HepG2 (cell line): ENCODE measurements around the gene MAPK8IP1.

Experiments
- KDM4B ChIP-seq: sonication (generic); formaldehyde crosslinking; IDR thresholded peaks from 2 replicates; pipeline ENCODE4 v1.4.0; 2020; ENCODE audit warnings: missing genetic modification reagents
- PTBP1 ChIP-seq: fragments of 200-400 bp; formaldehyde crosslinking; IDR thresholded peaks from 2 replicates; pipeline ENCODE4 v1.6.1; 2018; ENCODE audit warnings: low read length, low read depth; ENCODE audit not compliant: poor library complexity, severe bottlenecking
- SMARCC2 ChIP-seq: fragments of 450-650 bp; IDR thresholded peaks from 2 replicates; pipeline ENCODE4 v1.6.1; 2017; ENCODE audit warnings: antibody characterized with exemption, mild to moderate bottlenecking
- SMC3 ChIP-seq: IDR thresholded peaks from 2 replicates; pipeline ENCODE4 v1.6.1; 2011; ENCODE audit warnings: low read length, improper control_type of control experiment
- TCF12 ChIP-seq, 2 experiments: fragments of 450-650 bp in 1 of 2; sonication (generic) in 1 of 2; formaldehyde crosslinking in 1 of 2; IDR thresholded peaks; 2 replicates each; pipeline versions ENCODE4 v1.6.1 to v1.8.0; 2017 to 2022; ENCODE audit warnings: antibody characterized with exemption in 1 of 2, mild to moderate bottlenecking in 1 of 2, missing genetic modification reagents in 1 of 2, moderate library complexity in 1 of 2
- TF ChIP-seq, protein P1 (sequence below), 2 experiments: sonication (generic) in 1 of 2; formaldehyde crosslinking in 1 of 2; IDR thresholded peaks; 2 replicates each; pipeline versions ENCODE4 v1.5.1 to v1.6.1; 2011 to 2020; ENCODE audit warnings: borderline replicate concordance in 1 of 2, low read depth in 1 of 2, low read length in 1 of 2, mild to moderate bottlenecking in 1 of 2, missing genetic modification reagents in 1 of 2, moderate library complexity in 1 of 2
- TF ChIP-seq, protein P2 (sequence below): sonication (generic); formaldehyde crosslinking; IDR thresholded peaks from 2 replicates; pipeline ENCODE4 v1.5.0; 2020; ENCODE audit warnings: missing genetic modification reagents
- TF ChIP-seq, protein P3 (sequence below): sonication (generic); formaldehyde crosslinking; IDR thresholded peaks from 2 replicates; pipeline ENCODE4 v1.4.0; 2020; ENCODE audit warnings: mild to moderate bottlenecking, missing genetic modification reagents, borderline replicate concordance
- TF ChIP-seq, protein P4 (sequence below): sonication (generic); formaldehyde crosslinking; IDR thresholded peaks from 2 replicates; pipeline ENCODE4 v1.5.0; 2020; ENCODE audit warnings: missing genetic modification reagents
- TF ChIP-seq, protein P5 (sequence below): sonication (generic); formaldehyde crosslinking; IDR thresholded peaks from 2 replicates; pipeline ENCODE4 v1.8.0; 2023; ENCODE audit warnings: mild to moderate bottlenecking, missing genetic modification reagents
- TF ChIP-seq, protein P6 (sequence below): sonication (generic); formaldehyde crosslinking; IDR thresholded peaks from 2 replicates; pipeline ENCODE4 v1.5.0; 2020; ENCODE audit warnings: missing genetic modification reagents, mild to moderate bottlenecking, borderline replicate concordance
- TF ChIP-seq, protein P7 (sequence below): fragments of 450-650 bp; IDR thresholded peaks from 2 replicates; pipeline ENCODE4 v1.6.1; 2017; ENCODE audit warnings: mild to moderate bottlenecking
- TF ChIP-seq, protein P8 (sequence below): sonication (generic); formaldehyde crosslinking; IDR thresholded peaks from 2 replicates; pipeline ENCODE4 v1.4.0; 2020; ENCODE audit warnings: mild to moderate bottlenecking, missing genetic modification reagents

DNA sequence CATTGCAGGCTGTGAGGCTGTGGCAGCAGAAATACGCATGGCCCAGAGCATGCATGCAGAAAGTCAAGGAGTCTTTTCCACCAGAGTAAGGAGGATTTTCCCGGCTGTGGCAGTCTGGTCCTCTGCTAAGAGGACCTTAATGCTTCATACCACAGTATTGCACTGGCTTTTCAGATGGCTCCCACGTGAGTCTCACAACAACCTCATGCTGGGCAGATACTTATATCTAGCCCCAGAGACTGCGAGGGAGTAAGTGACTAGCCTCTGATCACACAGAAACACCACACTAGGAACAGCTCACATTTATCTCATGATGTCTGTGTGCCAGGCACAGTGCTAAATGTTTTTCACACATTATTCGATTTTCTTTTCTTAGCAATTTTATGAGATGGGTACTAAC lies 30.1 kb upstream of the MAPK8IP1 start:
- TF ChIP-seq, protein P1, sequence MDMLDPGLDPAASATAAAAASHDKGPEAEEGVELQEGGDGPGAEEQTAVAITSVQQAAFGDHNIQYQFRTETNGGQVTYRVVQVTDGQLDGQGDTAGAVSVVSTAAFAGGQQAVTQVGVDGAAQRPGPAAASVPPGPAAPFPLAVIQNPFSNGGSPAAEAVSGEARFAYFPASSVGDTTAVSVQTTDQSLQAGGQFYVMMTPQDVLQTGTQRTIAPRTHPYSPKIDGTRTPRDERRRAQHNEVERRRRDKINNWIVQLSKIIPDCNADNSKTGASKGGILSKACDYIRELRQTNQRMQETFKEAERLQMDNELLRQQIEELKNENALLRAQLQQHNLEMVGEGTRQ (IDR thresholded peaks at IDR 0.05; ENCODE audit: low read depth, low read length) = no peak
- TF ChIP-seq, protein P1 (CRISPR knock-in tag; IDR thresholded peaks at IDR 0.05; ENCODE audit: borderline replicate concordance) = no peak
- TF ChIP-seq, protein P2, sequence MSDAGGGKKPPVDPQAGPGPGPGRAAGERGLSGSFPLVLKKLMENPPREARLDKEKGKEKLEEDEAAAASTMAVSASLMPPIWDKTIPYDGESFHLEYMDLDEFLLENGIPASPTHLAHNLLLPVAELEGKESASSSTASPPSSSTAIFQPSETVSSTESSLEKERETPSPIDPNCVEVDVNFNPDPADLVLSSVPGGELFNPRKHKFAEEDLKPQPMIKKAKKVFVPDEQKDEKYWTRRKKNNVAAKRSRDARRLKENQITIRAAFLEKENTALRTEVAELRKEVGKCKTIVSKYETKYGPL = no peak
- TF ChIP-seq PTBP1 = no peak
- TF ChIP-seq, protein P3, sequence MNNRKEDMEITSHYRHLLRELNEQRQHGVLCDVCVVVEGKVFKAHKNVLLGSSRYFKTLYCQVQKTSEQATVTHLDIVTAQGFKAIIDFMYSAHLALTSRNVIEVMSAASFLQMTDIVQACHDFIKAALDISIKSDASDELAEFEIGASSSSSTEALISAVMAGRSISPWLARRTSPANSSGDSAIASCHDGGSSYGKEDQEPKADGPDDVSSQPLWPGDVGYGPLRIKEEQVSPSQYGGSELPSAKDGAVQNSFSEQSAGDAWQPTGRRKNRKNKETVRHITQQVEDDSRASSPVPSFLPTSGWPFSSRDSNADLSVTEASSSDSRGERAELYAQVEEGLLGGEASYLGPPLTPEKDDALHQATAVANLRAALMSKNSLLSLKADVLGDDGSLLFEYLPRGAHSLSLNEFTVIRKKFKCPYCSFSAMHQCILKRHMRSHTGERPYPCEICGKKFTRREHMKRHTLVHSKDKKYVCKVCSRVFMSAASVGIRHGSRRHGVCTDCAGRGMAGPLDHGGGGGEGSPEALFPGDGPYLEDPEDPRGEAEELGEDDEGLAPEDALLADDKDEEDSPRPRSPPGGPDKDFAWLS (CRISPR knock-in tag) = no peak
- TF ChIP-seq, protein P4, sequence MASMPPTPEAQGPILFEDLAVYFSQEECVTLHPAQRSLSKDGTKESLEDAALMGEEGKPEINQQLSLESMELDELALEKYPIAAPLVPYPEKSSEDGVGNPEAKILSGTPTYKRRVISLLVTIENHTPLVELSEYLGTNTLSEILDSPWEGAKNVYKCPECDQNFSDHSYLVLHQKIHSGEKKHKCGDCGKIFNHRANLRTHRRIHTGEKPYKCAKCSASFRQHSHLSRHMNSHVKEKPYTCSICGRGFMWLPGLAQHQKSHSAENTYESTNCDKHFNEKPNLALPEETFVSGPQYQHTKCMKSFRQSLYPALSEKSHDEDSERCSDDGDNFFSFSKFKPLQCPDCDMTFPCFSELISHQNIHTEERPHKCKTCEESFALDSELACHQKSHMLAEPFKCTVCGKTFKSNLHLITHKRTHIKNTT = no peak
- TF ChIP-seq, protein P5, sequence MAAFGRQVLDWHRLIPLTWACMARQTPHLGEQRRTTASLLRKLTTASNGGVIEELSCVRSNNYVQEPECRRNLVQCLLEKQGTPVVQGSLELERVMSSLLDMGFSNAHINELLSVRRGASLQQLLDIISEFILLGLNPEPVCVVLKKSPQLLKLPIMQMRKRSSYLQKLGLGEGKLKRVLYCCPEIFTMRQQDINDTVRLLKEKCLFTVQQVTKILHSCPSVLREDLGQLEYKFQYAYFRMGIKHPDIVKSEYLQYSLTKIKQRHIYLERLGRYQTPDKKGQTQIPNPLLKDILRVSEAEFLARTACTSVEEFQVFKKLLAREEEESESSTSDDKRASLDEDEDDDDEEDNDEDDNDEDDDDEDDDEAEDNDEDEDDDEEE = no peak
- TF ChIP-seq, protein P6, sequence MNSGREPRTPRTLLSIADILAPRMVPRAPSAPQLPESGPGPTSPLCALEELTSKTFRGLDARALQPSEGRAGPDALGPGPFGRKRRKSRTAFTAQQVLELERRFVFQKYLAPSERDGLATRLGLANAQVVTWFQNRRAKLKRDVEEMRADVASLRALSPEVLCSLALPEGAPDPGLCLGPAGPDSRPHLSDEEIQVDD (CRISPR knock-in tag) = no peak
- TF ChIP-seq SMC3 = no peak
- TF ChIP-seq, protein P7, sequence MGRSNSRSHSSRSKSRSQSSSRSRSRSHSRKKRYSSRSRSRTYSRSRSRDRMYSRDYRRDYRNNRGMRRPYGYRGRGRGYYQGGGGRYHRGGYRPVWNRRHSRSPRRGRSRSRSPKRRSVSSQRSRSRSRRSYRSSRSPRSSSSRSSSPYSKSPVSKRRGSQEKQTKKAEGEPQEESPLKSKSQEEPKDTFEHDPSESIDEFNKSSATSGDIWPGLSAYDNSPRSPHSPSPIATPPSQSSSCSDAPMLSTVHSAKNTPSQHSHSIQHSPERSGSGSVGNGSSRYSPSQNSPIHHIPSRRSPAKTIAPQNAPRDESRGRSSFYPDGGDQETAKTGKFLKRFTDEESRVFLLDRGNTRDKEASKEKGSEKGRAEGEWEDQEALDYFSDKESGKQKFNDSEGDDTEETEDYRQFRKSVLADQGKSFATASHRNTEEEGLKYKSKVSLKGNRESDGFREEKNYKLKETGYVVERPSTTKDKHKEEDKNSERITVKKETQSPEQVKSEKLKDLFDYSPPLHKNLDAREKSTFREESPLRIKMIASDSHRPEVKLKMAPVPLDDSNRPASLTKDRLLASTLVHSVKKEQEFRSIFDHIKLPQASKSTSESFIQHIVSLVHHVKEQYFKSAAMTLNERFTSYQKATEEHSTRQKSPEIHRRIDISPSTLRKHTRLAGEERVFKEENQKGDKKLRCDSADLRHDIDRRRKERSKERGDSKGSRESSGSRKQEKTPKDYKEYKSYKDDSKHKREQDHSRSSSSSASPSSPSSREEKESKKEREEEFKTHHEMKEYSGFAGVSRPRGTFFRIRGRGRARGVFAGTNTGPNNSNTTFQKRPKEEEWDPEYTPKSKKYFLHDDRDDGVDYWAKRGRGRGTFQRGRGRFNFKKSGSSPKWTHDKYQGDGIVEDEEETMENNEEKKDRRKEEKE = no peak
- TF ChIP-seq SMARCC2 = no peak
- TF ChIP-seq TCF12 (IDR thresholded peaks at IDR 0.05) = no peak
- TF ChIP-seq TCF12 (CRISPR knock-in tag; IDR thresholded peaks at IDR 0.05) = no peak
- TF ChIP-seq, protein P8, sequence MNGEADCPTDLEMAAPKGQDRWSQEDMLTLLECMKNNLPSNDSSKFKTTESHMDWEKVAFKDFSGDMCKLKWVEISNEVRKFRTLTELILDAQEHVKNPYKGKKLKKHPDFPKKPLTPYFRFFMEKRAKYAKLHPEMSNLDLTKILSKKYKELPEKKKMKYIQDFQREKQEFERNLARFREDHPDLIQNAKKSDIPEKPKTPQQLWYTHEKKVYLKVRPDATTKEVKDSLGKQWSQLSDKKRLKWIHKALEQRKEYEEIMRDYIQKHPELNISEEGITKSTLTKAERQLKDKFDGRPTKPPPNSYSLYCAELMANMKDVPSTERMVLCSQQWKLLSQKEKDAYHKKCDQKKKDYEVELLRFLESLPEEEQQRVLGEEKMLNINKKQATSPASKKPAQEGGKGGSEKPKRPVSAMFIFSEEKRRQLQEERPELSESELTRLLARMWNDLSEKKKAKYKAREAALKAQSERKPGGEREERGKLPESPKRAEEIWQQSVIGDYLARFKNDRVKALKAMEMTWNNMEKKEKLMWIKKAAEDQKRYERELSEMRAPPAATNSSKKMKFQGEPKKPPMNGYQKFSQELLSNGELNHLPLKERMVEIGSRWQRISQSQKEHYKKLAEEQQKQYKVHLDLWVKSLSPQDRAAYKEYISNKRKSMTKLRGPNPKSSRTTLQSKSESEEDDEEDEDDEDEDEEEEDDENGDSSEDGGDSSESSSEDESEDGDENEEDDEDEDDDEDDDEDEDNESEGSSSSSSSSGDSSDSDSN (CRISPR knock-in tag) = no peak
- no peak for TF ChIP-seq KDM4B (CRISPR knock-in tag)
